ENCODE measurements around the gene BRIP1. TPM values are rescaled to one million over a fixed set of nuclear protein-coding genes. Genes with fewer than 3 reads are reported as not detected.
A peak's percentile ranks its signal among the peaks of the same experiment; 100 is the strongest.

BRIP1 gene
- total and polyA plus RNA-seq, 2 experiments from 2014 or later: 2.2 to 4.0 TPM

DNA sequence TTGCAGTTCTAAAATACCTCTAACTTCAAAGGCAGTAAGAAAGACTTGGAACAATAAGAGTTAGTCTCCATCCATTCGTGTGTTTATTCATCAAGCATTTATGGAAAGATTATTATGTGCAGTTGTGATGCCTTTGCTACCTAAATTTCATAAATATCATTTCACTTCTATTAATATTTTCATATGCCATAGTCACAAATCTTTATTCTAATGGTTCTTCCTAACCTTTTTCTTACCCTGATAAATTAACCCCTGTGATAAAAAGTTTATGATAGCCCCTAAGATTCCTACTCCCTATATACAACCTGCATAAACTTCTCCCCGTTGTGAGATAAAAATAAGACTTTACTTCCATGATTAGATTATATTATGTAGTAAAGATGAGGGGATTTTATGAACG lies 94.9 kb downstream of the BRIP1 start:
- 95% methylated on average over 3 of the region's 3 CpGs for WGBS, 2 experiments (ENCODE audit: low coverage in 1 of 2, low lambda C conversion rate in 2 of 2, missing lambda C conversion rate in 2 of 2)
- in situ Hi-C loops (cut with MboI): no loop called here
- no peak overlapping the region for H3K4me2 ChIP-seq (ENCODE audit: unreplicated experiment)
- H3K27ac ChIP-seq: no peak overlapping the region
- TF ChIP-seq EZH2 (IDR thresholded peaks at IDR 0.05; ENCODE audit: insufficient read depth, poor library complexity, severe bottlenecking) (no peak), EZH2phosphoT487 (IDR thresholded peaks at IDR 0.05; ENCODE audit: insufficient read depth, low read depth) (no peak)
- no peaks in the 10 kb centered on the region for H3K9me3 ChIP-seq (ENCODE audit: low read depth)
- H3K79me2 ChIP-seq (ENCODE audit: insufficient read depth): no peaks in the 10 kb centered on the region
- H3K9ac ChIP-seq: no peak overlapping the region
- no peaks in the 10 kb centered on the region for H4K20me1 ChIP-seq (ENCODE audit: insufficient read depth)
- H3F3A ChIP-seq (ENCODE audit: insufficient read depth): peaks cover 18% of the 10 kb centered on the region
- no peaks in the 10 kb centered on the region for H3K9me2 ChIP-seq (ENCODE audit: insufficient read depth)
- H3K27me3 ChIP-seq (replicated peaks; ENCODE audit: insufficient read depth): no peaks in the 10 kb centered on the region
- H3K4me3 ChIP-seq: no peak overlapping the region
- H3K4me1 ChIP-seq (ENCODE audit: insufficient read depth): peaks cover 12% of the 10 kb centered on the region
- no peaks in the 10 kb centered on the region for H3K36me3 ChIP-seq (ENCODE audit: low read depth)
- H2AFZ ChIP-seq: no peak overlapping the region
- no peak for DNase-seq

DNA sequence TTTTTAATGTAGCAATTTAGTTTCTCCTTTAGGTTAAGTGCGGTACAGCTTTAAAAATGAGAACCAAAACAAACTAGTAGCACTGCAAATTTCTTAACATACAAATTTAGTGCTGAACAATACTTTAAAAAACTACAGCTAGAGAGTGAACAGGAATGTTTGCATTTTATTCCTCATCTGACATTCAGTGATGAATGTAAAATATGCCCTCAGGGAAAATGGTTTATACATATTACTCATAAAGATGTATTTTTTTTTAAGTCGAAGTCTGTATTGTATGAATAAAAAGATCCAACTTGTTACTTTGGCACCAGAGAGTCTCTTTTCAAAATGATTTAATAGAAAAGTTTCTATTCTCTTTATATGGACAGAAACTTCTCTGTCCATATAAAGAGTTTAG lies 96.8 kb downstream of the BRIP1 start:
- Histone ChIP-seq H3K36me3 (ENCODE audit: low read depth) (no peaks in the 10 kb centered on the region; the same call in 1 of the 2 replicates), H4K20me1 (ENCODE audit: insufficient read depth) (no peaks in the 10 kb centered on the region), H3K27me3 (replicated peaks; ENCODE audit: insufficient read depth) (no peaks in the 10 kb centered on the region), H3K9me3 (ENCODE audit: low read depth) (no peaks in the 10 kb centered on the region), H3K9me2 (ENCODE audit: insufficient read depth) (no peaks in the 10 kb centered on the region), H3K4me3 (no peak overlapping the region), H2AFZ (peak overlapping the region; percentile 29; the same call in 1 of the 2 replicates), H3K27ac (no peak overlapping the region), H3K4me2 (ENCODE audit: unreplicated experiment) (peak overlapping the region; percentile 9), H3K9ac (no peak overlapping the region), H3K4me1 (ENCODE audit: insufficient read depth) (peaks cover 12% of the 10 kb centered on the region), H3F3A (ENCODE audit: insufficient read depth) (peaks cover 17% of the 10 kb centered on the region), H3K79me2 (ENCODE audit: insufficient read depth) (no peaks in the 10 kb centered on the region)
- WGBS, 2 experiments (ENCODE audit: low coverage in 1 of 2, low lambda C conversion rate in 2 of 2, missing lambda C conversion rate in 2 of 2): 78 to 82% methylated on average over 2 of the region's 2 CpGs
- DNase-seq: peak; percentile 32
- in situ Hi-C loops (cut with MboI): no loop called here
- no peak for TF ChIP-seq EZH2phosphoT487 (IDR thresholded peaks at IDR 0.05; ENCODE audit: insufficient read depth, low read depth)
- no peak for TF ChIP-seq EZH2 (IDR thresholded peaks at IDR 0.05; ENCODE audit: insufficient read depth, poor library complexity, severe bottlenecking)

DNA sequence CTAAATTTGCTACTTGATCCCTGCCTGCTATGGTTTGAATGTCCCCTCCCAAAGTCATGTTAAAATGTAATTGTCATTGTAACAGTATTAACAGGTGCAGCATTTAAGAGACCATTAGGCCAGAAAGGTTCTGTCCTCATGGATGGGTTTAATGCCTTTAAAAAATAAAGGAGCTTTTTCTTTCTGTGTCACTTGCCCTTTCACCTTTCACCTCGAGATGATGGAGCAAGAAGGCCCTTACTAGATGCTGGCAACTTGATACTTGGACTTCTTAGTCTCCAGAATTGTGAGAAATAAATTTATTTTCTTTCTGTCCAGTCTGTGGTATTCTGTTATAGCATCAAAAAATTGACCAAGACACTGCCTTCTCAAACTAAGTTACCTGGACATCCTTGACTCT lies 98.5 kb downstream of the BRIP1 start:
- H4K20me1 ChIP-seq (ENCODE audit: insufficient read depth): no peaks in the 10 kb centered on the region
- no peak overlapping the region for H3K4me3 ChIP-seq
- no peaks in the 10 kb centered on the region for H3K9me2 ChIP-seq (ENCODE audit: insufficient read depth)
- peaks cover 12% of the 10 kb centered on the region for H3K4me1 ChIP-seq (ENCODE audit: insufficient read depth)
- no peaks in the 10 kb centered on the region for H3K79me2 ChIP-seq (ENCODE audit: insufficient read depth)
- 0 out of 2 replicates have a peak, but pooled peaks cover under 1% of the 10 kb centered on the region for H3F3A ChIP-seq (ENCODE audit: insufficient read depth)
- no peak for TF ChIP-seq EZH2phosphoT487 (IDR thresholded peaks at IDR 0.05; ENCODE audit: insufficient read depth, low read depth)
- TF ChIP-seq EZH2 (IDR thresholded peaks at IDR 0.05; ENCODE audit: insufficient read depth, poor library complexity, severe bottlenecking): no peak
- no peak for DNase-seq
- H3K9me3 ChIP-seq (ENCODE audit: low read depth): no peaks in the 10 kb centered on the region
- H3K27me3 ChIP-seq (replicated peaks; ENCODE audit: insufficient read depth): no peaks in the 10 kb centered on the region
- no peak overlapping the region for H3K4me2 ChIP-seq (ENCODE audit: unreplicated experiment)
- H3K36me3 ChIP-seq (ENCODE audit: low read depth): no peaks in the 10 kb centered on the region; the same call in 1 of the 2 replicates
- in situ Hi-C loops (cut with MboI): no loop called here
- H2AFZ ChIP-seq: no peak overlapping the region
- H3K27ac ChIP-seq: no peak overlapping the region
- no peak overlapping the region for H3K9ac ChIP-seq
- WGBS, 2 experiments (ENCODE audit: low coverage in 1 of 2, low lambda C conversion rate in 2 of 2, missing lambda C conversion rate in 2 of 2): 92 to 97% methylated on average over 1 of the region's 1 CpG

DNA sequence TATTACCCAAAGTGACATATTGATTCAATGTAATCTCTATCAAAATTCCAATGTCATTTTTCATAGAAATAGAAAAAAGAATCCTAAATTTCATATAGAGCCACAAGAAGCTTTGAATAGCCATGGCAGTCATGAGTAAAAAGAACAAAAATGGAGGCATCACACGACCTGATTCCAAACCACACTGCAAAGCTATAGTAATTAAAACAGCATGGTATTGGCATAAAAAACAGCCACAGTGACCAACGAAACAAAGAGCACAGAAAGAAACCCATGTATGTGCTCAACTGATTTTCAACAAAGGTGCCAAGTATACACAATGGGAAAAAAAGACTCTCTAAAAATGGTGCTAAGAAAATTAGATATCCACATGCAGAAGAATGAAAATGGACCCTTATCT lies 101.5 kb downstream of the BRIP1 start:
- H3K27me3 ChIP-seq (replicated peaks; ENCODE audit: insufficient read depth): no peaks in the 10 kb centered on the region
- H3K9me2 ChIP-seq (ENCODE audit: insufficient read depth): no peaks in the 10 kb centered on the region
- no peaks in the 10 kb centered on the region for H3F3A ChIP-seq (ENCODE audit: insufficient read depth)
- H4K20me1 ChIP-seq (ENCODE audit: insufficient read depth): no peaks in the 10 kb centered on the region
- no peaks in the 10 kb centered on the region; the same call in 1 of the 2 replicates for H3K36me3 ChIP-seq (ENCODE audit: low read depth)
- no peak overlapping the region for H3K4me2 ChIP-seq (ENCODE audit: unreplicated experiment)
- 70 to 80% methylated on average over 2 of the region's 2 CpGs for WGBS, 2 experiments (ENCODE audit: low coverage in 1 of 2, low lambda C conversion rate in 2 of 2, missing lambda C conversion rate in 2 of 2)
- H3K27ac ChIP-seq: no peak overlapping the region
- no peak for DNase-seq
- no peaks in the 10 kb centered on the region for H3K79me2 ChIP-seq (ENCODE audit: insufficient read depth)
- H3K4me3 ChIP-seq: no peak overlapping the region
- peaks cover 11% of the 10 kb centered on the region for H3K4me1 ChIP-seq (ENCODE audit: insufficient read depth)
- no peak overlapping the region for H2AFZ ChIP-seq
- in situ Hi-C loops (cut with MboI): no loop called here
- TF ChIP-seq EZH2phosphoT487 (IDR thresholded peaks at IDR 0.05; ENCODE audit: insufficient read depth, low read depth): no peak
- TF ChIP-seq EZH2 (IDR thresholded peaks at IDR 0.05; ENCODE audit: insufficient read depth, poor library complexity, severe bottlenecking): no peak
- no peak overlapping the region for H3K9ac ChIP-seq
- no peaks in the 10 kb centered on the region for H3K9me3 ChIP-seq (ENCODE audit: low read depth)

DNA sequence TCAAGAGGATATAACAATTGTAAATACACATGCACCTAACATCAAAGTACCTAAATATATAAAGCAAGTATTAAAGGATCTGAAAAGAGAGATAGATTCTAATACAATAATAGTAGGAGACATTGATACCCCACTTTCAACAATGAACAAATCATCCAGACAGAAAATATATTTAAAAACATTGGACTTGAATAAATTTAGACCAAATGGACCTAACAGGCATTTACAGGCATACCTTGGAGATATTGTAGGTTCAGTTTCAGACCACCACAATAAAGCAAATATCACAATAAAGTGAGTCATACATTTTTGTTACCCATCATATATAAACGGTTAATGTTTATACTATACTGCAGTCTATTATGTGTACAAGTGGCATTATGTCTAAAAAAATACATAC lies 104.0 kb downstream of the BRIP1 start:
- no peaks in the 10 kb centered on the region for H3K4me1 ChIP-seq (ENCODE audit: insufficient read depth)
- TF ChIP-seq EZH2 (IDR thresholded peaks at IDR 0.05; ENCODE audit: insufficient read depth, poor library complexity, severe bottlenecking) (no peak), EZH2phosphoT487 (IDR thresholded peaks at IDR 0.05; ENCODE audit: insufficient read depth, low read depth) (no peak)
- no peak overlapping the region for H2AFZ ChIP-seq
- no peak overlapping the region for H3K4me3 ChIP-seq
- H3K27ac ChIP-seq: no peak overlapping the region
- in situ Hi-C loops (cut with MboI): no loop called here
- H4K20me1 ChIP-seq (ENCODE audit: insufficient read depth): no peaks in the 10 kb centered on the region
- no peaks in the 10 kb centered on the region for H3K27me3 ChIP-seq (replicated peaks; ENCODE audit: insufficient read depth)
- H3K4me2 ChIP-seq (ENCODE audit: unreplicated experiment): no peak overlapping the region
- no peaks in the 10 kb centered on the region for H3K9me2 ChIP-seq (ENCODE audit: insufficient read depth)
- no peaks in the 10 kb centered on the region for H3F3A ChIP-seq (ENCODE audit: insufficient read depth)
- 98 to 100% methylated on average over 1 of the region's 1 CpG for WGBS, 2 experiments (ENCODE audit: low coverage in 1 of 2, low lambda C conversion rate in 2 of 2, missing lambda C conversion rate in 2 of 2)
- no peaks in the 10 kb centered on the region for H3K9me3 ChIP-seq (ENCODE audit: low read depth)
- no peaks in the 10 kb centered on the region; the same call in 1 of the 2 replicates for H3K36me3 ChIP-seq (ENCODE audit: low read depth)
- no peaks in the 10 kb centered on the region for H3K79me2 ChIP-seq (ENCODE audit: insufficient read depth)
- no peak overlapping the region for H3K9ac ChIP-seq
- no peak for DNase-seq

Data from GM23248 (cell line).